Pancreas (tissue), 10 donors: ENCODE data around the gene FAM114A2. TPM values are rescaled to one million over a fixed set of nuclear protein-coding genes. Genes with fewer than 3 reads are reported as not detected.
A peak's percentile ranks its signal among the peaks of the same experiment; 100 is the strongest.

ENCODE experiments used
- ATAC-seq, 4 donors: fragments of 200-7000 bp; cut with Tn5 transposase; one replicate each; pipeline versions ENCODE4 v1.8.0 to v1.9.1; 2020; ENCODE audit warnings: mild to moderate bottlenecking in 4 of 4, moderate library complexity in 4 of 4
- DNase-seq, 6 donors: peaks; one replicate each; pipeline ENCODE4 v3.0.0-alpha.2; 2020
- FAIRE-seq: peaks from 2 replicates; lab custom pipeline; 2012; peaks lifted over from hg19 to GRCh38; lab: Jason Lieb, UNC
- H3K27ac ChIP-seq, 4 donors: fragments of 200-600 bp; sonication (generic); 1 replicate in 3 of 4; 2 replicates in 1 of 4; pipeline versions ENCODE4 v1.5.0 to v1.8.0; 2020
- H3K27me3 ChIP-seq, 4 donors: fragments of 200-600 bp; one replicate each; pipeline ENCODE4 v1.8.0; 2021
- H3K36me3 ChIP-seq, 3 donors: fragments of 200-600 bp; sonication (generic) in 1 of 3; one replicate each; pipeline versions ENCODE4 v1.5.0 to v1.8.0; 2020 to 2021
- H3K4me1 ChIP-seq, 3 donors: fragments of 200-600 bp; one replicate each; pipeline ENCODE4 v1.8.0; 2021
- H3K4me3 ChIP-seq, 4 donors: fragments of 200-600 bp; sonication (generic) in 2 of 4; one replicate each; pipeline versions ENCODE4 v1.5.0 to v1.8.0; 2020 to 2021
- H3K9me3 ChIP-seq, 4 donors: fragments of 200-600 bp; one replicate each; pipeline ENCODE4 v1.8.0; 2021
- WGBS, 2 donors: extraction: QIAGEN DNeasy Blood & Tissue Kit; methylation state at CpG; one replicate each; pipeline ENCODE4 v1.1.7; 2013; 5-methylcytosine and 5-hydroxymethylcytosine counted together
- intact Hi-C, 3 donors: fragments of 100-400 bp; cut with DNase I; formaldehyde crosslinking; loops; one replicate each; pipeline versions ENCODE4 v1.11.1 to v1.14.2; 2022
- polyA plus RNA-seq, 2 donors: library from polyadenylated mRNA; stranded (reverse); fragments of 200-250 nt; gene quantifications; one replicate each; pipeline ENCODE4 v1.2.3, GENCODE V29; 2013
- total RNA-seq, 6 donors: library from RNA; stranded (reverse); fragmentation: NEBNext Ultra II Directional in 4 of 6; extraction: Animal tissue kit (Norgen Biotek cat#: 25700) in 4 of 6; gene quantifications; one replicate each; pipeline versions ENCODE4 v1.2.1 to v1.2.4, GENCODE V29; 2021 to 2023
- TF ChIP-seq, protein P1 (sequence below), 4 donors: fragments of 200-600 bp; sonication (generic) in 3 of 4; IDR thresholded peaks; one replicate each; pipeline versions ENCODE4 v1.5.0 to v1.8.0; 2021; ENCODE audit warnings: antibody characterized with exemption in 4 of 4
- donor health status: healthy with polysubstance abuse.
- donor health status: DM: no; HTN: no; CAD: no; lungs with moderate emphysema.
- donor health status: DM: no; HTN: no; CAD: no.
- donor health status: control.
- donor health status: control.
- donor health status: Bipolar disorder and iron deficiency.
- donor health status: DM: yes; HTN: yes; CAD: no.
- donor health status: DM: no; HTN: no; CAD: no.
- donor health status: DM: no; HTN: no; CAD: no.
- donor health status: DM: yes; HTN: yes; CAD: no.

The FAM114A2 gene
- total and polyA plus RNA-seq, 8 donors: 7.2 to 37.2 (median 22.1) TPM

DNA sequence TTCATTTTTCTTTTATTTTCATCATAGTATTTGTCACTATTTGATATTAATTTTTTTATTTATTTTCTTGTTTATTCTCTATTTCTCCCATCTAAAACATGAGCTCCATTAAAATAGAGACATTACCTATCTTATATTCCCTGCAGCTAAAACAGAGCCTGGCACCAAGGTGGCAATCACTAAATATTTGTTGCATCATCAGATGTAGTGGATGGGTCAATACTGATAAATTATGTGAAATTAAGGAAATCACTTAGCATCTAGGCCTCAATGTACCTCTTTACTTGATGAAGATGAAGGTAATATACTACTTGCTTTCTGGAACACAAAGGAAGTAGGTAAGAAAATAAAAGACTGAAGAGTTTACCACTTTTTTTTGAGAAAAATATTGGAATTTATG lies 24.7 kb upstream of the FAM114A2 start:
- ATAC-seq: no peak
- intact Hi-C loops: loop anchor here in 1 of 3 donors (10.0 kb wide), 1 partner anchor 111 kb away; no protein-coding TSS in a partner anchor
- TF ChIP-seq, protein P1, sequence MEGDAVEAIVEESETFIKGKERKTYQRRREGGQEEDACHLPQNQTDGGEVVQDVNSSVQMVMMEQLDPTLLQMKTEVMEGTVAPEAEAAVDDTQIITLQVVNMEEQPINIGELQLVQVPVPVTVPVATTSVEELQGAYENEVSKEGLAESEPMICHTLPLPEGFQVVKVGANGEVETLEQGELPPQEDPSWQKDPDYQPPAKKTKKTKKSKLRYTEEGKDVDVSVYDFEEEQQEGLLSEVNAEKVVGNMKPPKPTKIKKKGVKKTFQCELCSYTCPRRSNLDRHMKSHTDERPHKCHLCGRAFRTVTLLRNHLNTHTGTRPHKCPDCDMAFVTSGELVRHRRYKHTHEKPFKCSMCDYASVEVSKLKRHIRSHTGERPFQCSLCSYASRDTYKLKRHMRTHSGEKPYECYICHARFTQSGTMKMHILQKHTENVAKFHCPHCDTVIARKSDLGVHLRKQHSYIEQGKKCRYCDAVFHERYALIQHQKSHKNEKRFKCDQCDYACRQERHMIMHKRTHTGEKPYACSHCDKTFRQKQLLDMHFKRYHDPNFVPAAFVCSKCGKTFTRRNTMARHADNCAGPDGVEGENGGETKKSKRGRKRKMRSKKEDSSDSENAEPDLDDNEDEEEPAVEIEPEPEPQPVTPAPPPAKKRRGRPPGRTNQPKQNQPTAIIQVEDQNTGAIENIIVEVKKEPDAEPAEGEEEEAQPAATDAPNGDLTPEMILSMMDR (IDR thresholded peaks at IDR 0.05): no peak
- Histone ChIP-seq H3K9me3 (no peaks in the 10 kb centered on the region), H3K27ac (no peak overlapping the region), H3K4me3 (no peak overlapping the region), H3K4me1 (peaks cover 0 to 3% (median 2%) of the 10 kb centered on the region in 3 donors), H3K27me3 (no peaks in the 10 kb centered on the region), H3K36me3 (no peaks in the 10 kb centered on the region)
- FAIRE-seq: no peak
- DNase-seq: no peak

DNA sequence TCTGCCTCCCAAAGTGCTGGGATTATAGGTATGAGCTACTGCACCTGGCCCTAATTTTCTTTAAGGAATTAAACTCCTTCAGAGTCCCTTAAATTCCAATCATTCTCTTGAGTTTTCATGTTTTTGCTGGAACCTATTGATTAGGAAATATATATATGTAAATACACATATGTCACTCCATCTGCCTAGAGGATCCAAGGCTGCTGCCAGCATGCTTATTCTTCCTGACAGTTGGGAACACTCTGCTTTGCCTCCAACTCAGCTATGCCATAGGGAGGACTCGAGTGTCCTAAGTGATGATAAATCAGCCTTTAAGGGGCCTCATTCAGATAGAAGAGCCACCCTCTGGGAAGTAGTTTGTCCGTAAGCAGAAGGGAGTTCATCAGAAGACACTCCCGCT lies 21.9 kb upstream of the FAM114A2 start:
- FAIRE-seq: no peak
- 84 to 93% methylated on average over 3 of the region's 3 CpGs for WGBS, 2 donors
- no peak for ATAC-seq
- TF ChIP-seq, protein P1 (IDR thresholded peaks at IDR 0.05): no peak
- intact Hi-C loops: loop anchor here in 1 of 3 donors (10.0 kb wide), 1 partner anchor 114 kb away; no protein-coding TSS in a partner anchor
- Histone ChIP-seq H3K27me3 (no peaks in the 10 kb centered on the region), H3K4me1 (peaks cover 0 to 12% (median 7%) of the 10 kb centered on the region in 3 donors), H3K9me3 (no peaks in the 10 kb centered on the region), H3K36me3 (no peaks in the 10 kb centered on the region), H3K4me3 (no peak overlapping the region), H3K27ac (no peak overlapping the region)
- DNase-seq: no peak

DNA sequence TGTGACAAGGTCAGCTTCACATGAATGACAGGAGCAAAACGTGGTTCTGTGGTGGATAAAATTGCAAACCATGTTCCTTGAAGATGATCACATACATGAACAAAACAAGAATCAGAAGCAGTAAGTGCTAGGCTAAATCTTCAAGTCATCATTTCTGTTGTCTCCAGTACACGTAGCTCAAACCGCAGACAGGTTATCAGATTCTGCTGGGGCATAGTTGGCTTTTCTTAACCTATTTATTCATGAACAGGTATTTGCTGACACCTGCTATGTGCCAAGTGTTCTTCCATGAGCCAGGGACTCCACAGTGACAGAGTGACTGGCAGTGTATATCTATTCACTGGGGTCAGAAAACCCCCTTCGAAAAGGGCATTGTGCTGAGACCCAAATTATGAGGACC lies 20.9 kb upstream of the FAM114A2 start:
- 52 to 57% methylated on average over 4 of the region's 4 CpGs for WGBS, 2 donors
- intact Hi-C loops: no loop called here
- TF ChIP-seq, protein P1 (IDR thresholded peaks at IDR 0.05): no peak

DNA sequence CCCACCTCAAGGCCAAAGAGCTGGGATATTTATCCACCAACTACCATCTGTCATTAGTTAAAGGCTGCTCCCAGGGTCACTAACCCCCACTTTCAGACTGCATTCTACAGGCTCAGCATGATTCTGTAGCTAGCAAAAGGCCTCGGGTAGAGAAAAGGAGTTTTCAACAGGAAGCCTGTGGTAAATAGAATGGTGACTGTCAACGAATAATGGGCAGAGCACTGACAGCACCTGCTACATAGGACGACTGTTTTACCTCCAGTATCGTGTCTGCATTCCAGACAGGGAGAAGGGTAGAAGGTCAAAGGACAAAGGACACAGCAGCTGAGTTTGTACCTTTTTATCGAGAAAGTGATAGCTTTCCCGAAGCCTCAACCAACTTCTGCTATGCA lies 20.3 kb upstream of the FAM114A2 start:
- 58 to 62% methylated on average over 6 of the region's 6 CpGs for WGBS, 2 donors

More for the DNA sequence above, 20.9 kb upstream of the FAM114A2 start:
- Histone ChIP-seq H3K4me1 (peaks cover 0 to 12% (median 7%) of the 10 kb centered on the region in 3 donors), H3K27ac (no peak overlapping the region), H3K4me3 (no peak overlapping the region), H3K27me3 (no peaks in the 10 kb centered on the region), H3K36me3 (peaks cover 0 to under 1% (median 0%) of the 10 kb centered on the region in 3 donors), H3K9me3 (no peaks in the 10 kb centered on the region)
- ATAC-seq (peak in 1 of 4 donors; percentile 12), DNase-seq (no peak), FAIRE-seq (no peak)

More for the DNA sequence above, 20.3 kb upstream of the FAM114A2 start:
- no peak for DNase-seq
- Histone ChIP-seq H3K9me3 (no peaks in the 10 kb centered on the region), H3K4me3 (no peak overlapping the region), H3K27me3 (no peaks in the 10 kb centered on the region), H3K4me1 (peaks cover 0 to 12% (median 7%) of the 10 kb centered on the region in 3 donors), H3K36me3 (peaks cover 0 to 6% (median 0%) of the 10 kb centered on the region in 3 donors), H3K27ac (no peak overlapping the region)
- no peak for FAIRE-seq
- ATAC-seq: peak in 2 of 4 donors; percentile 12 to 26
- TF ChIP-seq, protein P1 (IDR thresholded peaks at IDR 0.05): no peak
- intact Hi-C loops: no loop called here
